ENCODE measurements around the gene DSE.

DNA sequence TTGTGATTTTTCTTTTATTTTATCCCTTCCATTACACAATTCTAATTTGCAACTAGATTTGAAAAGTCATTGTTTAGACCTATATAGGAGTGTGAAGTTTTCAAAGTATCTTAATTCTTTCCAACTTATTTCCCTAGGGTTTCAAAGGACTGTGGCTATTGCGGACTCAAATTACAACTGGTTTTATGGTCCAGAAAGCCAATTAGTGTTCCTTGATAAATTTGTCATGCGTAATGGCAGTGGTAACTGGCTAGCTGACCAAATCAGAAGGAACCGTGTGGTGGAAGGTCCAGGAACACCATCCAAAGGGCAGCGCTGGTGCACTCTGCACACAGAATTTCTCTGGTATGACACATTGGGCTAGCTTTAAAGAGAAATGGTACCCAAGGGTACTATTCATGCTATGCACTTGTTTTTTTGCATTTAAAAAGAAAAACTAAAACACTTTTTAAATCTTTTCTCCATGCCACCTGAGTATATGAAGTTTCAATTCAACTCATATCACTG is 62.5 kb downstream of the DSE start:
- TF ChIP-seq, protein P1, sequence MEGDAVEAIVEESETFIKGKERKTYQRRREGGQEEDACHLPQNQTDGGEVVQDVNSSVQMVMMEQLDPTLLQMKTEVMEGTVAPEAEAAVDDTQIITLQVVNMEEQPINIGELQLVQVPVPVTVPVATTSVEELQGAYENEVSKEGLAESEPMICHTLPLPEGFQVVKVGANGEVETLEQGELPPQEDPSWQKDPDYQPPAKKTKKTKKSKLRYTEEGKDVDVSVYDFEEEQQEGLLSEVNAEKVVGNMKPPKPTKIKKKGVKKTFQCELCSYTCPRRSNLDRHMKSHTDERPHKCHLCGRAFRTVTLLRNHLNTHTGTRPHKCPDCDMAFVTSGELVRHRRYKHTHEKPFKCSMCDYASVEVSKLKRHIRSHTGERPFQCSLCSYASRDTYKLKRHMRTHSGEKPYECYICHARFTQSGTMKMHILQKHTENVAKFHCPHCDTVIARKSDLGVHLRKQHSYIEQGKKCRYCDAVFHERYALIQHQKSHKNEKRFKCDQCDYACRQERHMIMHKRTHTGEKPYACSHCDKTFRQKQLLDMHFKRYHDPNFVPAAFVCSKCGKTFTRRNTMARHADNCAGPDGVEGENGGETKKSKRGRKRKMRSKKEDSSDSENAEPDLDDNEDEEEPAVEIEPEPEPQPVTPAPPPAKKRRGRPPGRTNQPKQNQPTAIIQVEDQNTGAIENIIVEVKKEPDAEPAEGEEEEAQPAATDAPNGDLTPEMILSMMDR (IDR thresholded peaks at IDR 0.05), result no peak
- TF ChIP-seq POLR2A (IDR thresholded peaks at IDR 0.05), result no peak
